Measurements from ENCODE around the gene MMP1. TPM values are rescaled to one million over a fixed set of nuclear protein-coding genes. Genes with fewer than 3 reads are reported as not detected.

Gene MMP1
- total and polyA plus RNA-seq, 12 donors: 0.07 TPM; not detected in 11

DNA sequence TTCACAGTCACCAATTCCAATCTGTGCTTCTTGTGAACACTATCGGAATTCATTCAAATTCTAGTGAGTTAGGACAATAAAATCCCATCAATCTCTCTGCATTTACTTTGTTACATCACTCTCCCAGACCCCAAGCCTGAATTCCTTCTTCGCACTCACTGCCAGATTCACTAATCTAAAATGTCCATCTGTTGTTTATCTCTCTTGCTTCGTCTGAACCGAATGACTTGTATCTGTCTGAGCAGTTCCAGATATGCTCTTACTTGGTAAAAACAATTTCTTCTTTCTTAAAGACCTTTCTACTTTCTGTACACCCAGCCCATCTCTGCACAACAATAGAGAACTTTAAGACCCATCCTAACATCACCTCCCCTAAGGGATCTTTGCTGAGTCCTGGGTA, 24.6 kb downstream of the MMP1 start:
- intact Hi-C loops (cut with DNase I): no loop called here
- DNase-seq: no peak
- Histone ChIP-seq H3K27me3 (no peaks in the 10 kb centered on the region), H3K36me3 (replicated peaks in 1 of 2) (no peaks in the 10 kb centered on the region), H3K9me3 (replicated peaks in 1 of 3) (no peaks in the 10 kb centered on the region), H3K4me3 (no peak overlapping the region), H3K4me1 (replicated peaks in 1 of 2) (no peaks in the 10 kb centered on the region), H3K27ac (no peak overlapping the region)
- TF ChIP-seq, protein P1, sequence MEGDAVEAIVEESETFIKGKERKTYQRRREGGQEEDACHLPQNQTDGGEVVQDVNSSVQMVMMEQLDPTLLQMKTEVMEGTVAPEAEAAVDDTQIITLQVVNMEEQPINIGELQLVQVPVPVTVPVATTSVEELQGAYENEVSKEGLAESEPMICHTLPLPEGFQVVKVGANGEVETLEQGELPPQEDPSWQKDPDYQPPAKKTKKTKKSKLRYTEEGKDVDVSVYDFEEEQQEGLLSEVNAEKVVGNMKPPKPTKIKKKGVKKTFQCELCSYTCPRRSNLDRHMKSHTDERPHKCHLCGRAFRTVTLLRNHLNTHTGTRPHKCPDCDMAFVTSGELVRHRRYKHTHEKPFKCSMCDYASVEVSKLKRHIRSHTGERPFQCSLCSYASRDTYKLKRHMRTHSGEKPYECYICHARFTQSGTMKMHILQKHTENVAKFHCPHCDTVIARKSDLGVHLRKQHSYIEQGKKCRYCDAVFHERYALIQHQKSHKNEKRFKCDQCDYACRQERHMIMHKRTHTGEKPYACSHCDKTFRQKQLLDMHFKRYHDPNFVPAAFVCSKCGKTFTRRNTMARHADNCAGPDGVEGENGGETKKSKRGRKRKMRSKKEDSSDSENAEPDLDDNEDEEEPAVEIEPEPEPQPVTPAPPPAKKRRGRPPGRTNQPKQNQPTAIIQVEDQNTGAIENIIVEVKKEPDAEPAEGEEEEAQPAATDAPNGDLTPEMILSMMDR (IDR thresholded peaks at IDR 0.05): no peak
- TF ChIP-seq POLR2A (IDR thresholded peaks at IDR 0.05): no peak
- 57 to 66% (median 60%) methylated on average over 4 of the region's 4 CpGs for WGBS, 4 donors

DNA sequence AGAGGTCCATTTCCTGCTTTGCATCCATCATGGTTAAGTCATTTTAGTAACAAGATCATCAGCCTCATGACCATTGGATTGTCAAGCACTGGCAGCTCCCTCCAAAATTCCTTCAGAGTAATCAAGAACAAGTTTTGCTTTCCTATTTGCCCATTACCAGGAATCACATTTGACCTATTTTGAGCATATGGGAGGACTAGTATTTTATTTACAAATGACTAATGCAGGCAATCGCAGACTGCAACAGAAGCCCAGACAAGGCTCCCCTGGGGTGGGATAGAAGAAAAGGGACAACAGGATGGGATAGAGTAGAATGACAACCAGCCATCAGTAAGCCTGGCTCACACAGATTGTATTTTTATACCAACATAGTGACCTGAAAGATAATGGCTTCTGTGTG, 26.6 kb downstream of the MMP1 start:
- Histone ChIP-seq H3K4me3 (no peak overlapping the region), H3K27me3 (peaks cover 4% of the 10 kb centered on the region), H3K4me1 (replicated peaks in 1 of 2) (no peaks in the 10 kb centered on the region), H3K36me3 (replicated peaks in 1 of 2) (no peaks in the 10 kb centered on the region), H3K9me3 (replicated peaks in 1 of 3) (no peaks in the 10 kb centered on the region), H3K27ac (no peak overlapping the region)
- WGBS, 4 donors: 53 to 69% (median 60%) methylated on average over 1 of the region's 1 CpG
- intact Hi-C loops (cut with DNase I): no loop called here
- DNase-seq: no peak
- TF ChIP-seq, protein P1 (IDR thresholded peaks at IDR 0.05): no peak
- no peak for TF ChIP-seq POLR2A (IDR thresholded peaks at IDR 0.05)

DNA sequence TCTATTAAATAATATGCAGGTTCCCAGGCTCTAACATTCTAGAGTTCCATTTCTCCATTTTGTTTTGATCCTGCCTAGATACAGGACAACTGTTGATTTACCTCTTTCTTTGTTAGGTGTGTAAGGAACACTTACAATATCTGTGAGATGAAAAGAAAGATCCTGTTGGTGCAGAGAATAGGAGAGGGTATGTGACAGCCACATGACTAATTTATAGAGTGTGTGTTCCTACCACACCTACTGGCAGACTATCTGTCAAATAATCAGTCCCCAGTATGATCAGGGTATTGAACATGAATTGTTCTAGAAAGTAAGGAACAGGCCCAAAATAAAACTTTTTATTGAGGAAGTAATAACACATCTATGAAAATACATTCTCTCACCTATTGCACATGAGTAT, 27.8 kb downstream of the MMP1 start:
- H3K4me1 ChIP-seq (replicated peaks in 1 of 2): no peaks in the 10 kb centered on the region
- H3K9me3 ChIP-seq (replicated peaks in 1 of 3): no peaks in the 10 kb centered on the region
- H3K36me3 ChIP-seq (replicated peaks in 1 of 2): no peaks in the 10 kb centered on the region
- TF ChIP-seq POLR2A (IDR thresholded peaks at IDR 0.05): no peak
- TF ChIP-seq, protein P1 (IDR thresholded peaks at IDR 0.05): no peak
- no peak for DNase-seq
- intact Hi-C loops (cut with DNase I): no loop called here
- peaks cover 4% of the 10 kb centered on the region for H3K27me3 ChIP-seq
- no peak overlapping the region for H3K27ac ChIP-seq
- no peak overlapping the region for H3K4me3 ChIP-seq

DNA sequence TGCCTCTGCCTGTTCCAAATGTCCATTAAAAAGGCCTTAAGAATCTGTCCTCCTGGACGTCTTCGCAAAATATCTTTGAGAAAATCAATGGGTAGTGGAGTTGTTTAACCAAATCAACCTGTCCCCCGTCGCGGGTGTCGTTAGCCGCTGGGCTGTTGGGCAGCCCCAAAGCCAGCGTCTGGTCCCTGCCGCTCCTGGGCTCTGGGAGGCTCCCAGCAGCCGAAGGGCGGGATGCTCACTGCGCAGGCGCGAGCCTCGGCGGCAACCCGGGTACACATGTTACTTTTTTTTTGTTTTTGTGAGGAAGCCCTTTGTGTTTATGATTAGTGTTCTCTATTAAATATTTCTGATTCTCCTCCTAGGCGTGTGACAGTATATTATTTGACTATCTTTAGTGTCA, 30.2 kb downstream of the MMP1 start:
- H3K27ac ChIP-seq: no peak overlapping the region
- no peak overlapping the region for H3K4me3 ChIP-seq
- H3K9me3 ChIP-seq (replicated peaks in 1 of 3): no peaks in the 10 kb centered on the region
- 40 to 62% (median 55%) methylated on average over 18 of the region's 18 CpGs for WGBS, 4 donors
- H3K27me3 ChIP-seq: peaks cover 4% of the 10 kb centered on the region
- no peaks in the 10 kb centered on the region for H3K36me3 ChIP-seq (replicated peaks in 1 of 2)
- intact Hi-C loops (cut with DNase I): no loop called here
- no peaks in the 10 kb centered on the region for H3K4me1 ChIP-seq (replicated peaks in 1 of 2)
- no peak for TF ChIP-seq POLR2A (IDR thresholded peaks at IDR 0.05)
- TF ChIP-seq, protein P1 (IDR thresholded peaks at IDR 0.05): no peak
- DNase-seq: no peak
